Kidney (tissue), 14 donors: ENCODE measurements around the gene MAP3K2. TPM values are rescaled to one million over a fixed set of nuclear protein-coding genes. Genes with fewer than 3 reads are reported as not detected.

ENCODE experiments used
- DNase-seq, 5 donors: peaks; one replicate each; pipeline ENCODE4 v3.0.0-alpha.2; 2013 to 2020
- FAIRE-seq: peaks from 2 replicates; lab custom pipeline; 2012; peaks lifted over from hg19 to GRCh38; lab: Jason Lieb, UNC
- H3K27ac ChIP-seq, 2 donors: one replicate each; pipeline ENCODE4 v1.7.0; 2013; ENCODE audit warnings: low read depth in 2 of 2, low read length in 2 of 2, inconsistent platforms in 1 of 2
- H3K27me3 ChIP-seq: one replicate; pipeline ENCODE4 v1.7.1; 2013; ENCODE audit warnings: low read length, inconsistent platforms; ENCODE audit not compliant: control insufficient read depth, insufficient read depth
- H3K36me3 ChIP-seq, 3 donors: one replicate each; pipeline versions ENCODE4 v1.7.0 to v1.7.1; 2013; ENCODE audit warnings: low read length in 3 of 3, control low read depth in 1 of 3, inconsistent platforms in 1 of 3; ENCODE audit not compliant: insufficient read depth in 3 of 3, control insufficient read depth in 2 of 3
- H3K4me1 ChIP-seq, 3 donors: one replicate each; pipeline versions ENCODE4 v1.7.0 to v1.7.1; 2013; ENCODE audit warnings: low read length in 3 of 3, inconsistent platforms in 1 of 3, low read depth in 1 of 3; ENCODE audit not compliant: control insufficient read depth in 2 of 3, insufficient read depth in 2 of 3
- H3K4me3 ChIP-seq, 3 donors: one replicate each; pipeline versions ENCODE4 v1.7.0 to v1.8.1; 2013; ENCODE audit warnings: low read length in 3 of 3, control low read depth in 1 of 3, inconsistent platforms in 1 of 3
- H3K9ac ChIP-seq, 3 donors: one replicate each; pipeline versions ENCODE4 v1.7.0 to v1.7.1; 2013; ENCODE audit warnings: low read length in 3 of 3, control low read depth in 1 of 3, inconsistent platforms in 1 of 3
- H3K9me3 ChIP-seq, 3 donors: one replicate each; pipeline versions ENCODE4 v1.7.0 to v1.7.1; 2013; ENCODE audit warnings: low read length in 3 of 3, control low read depth in 1 of 3, inconsistent platforms in 1 of 3; ENCODE audit not compliant: control insufficient read depth in 2 of 3, insufficient read depth in 1 of 3
- CTCF ChIP-seq: IDR thresholded peaks from 3 replicates; pipeline ENCODE4 v1.5.1; 2012; ENCODE audit warnings: mild to moderate bottlenecking, moderate library complexity, borderline replicate concordance; ENCODE audit not compliant: insufficient read depth; ENCODE audit errors: extremely low read depth
- intact Hi-C: fragments of 100-400 bp; cut with DNase I; formaldehyde crosslinking; loops from one replicate; pipeline ENCODE4 v1.11.1; 2022
- polyA plus RNA-seq: library from polyadenylated mRNA; stranded (reverse); fragments of 350-450 nt; fragmentation: Illumina TruSeq; extraction: RNeasy Lipid Tissue Mini Kit (QIAGEN cat#74804); gene quantifications from one replicate; pipeline ENCODE4 v1.2.3, GENCODE V29; 2014; ENCODE audit warnings: low read depth, low replicate concordance; ENCODE audit not compliant: insufficient read depth
- total RNA-seq: library from RNA; stranded (reverse); fragmentation: NEBNext Ultra II Directional; extraction: Animal tissue kit (Norgen Biotek cat#: 25700); gene quantifications from one replicate; pipeline ENCODE4 v1.2.1, GENCODE V29; 2021
- donor health status: control.
- donor health status: control.
- donor health status: control.
- donor health status: control.
- donor health status: control.
- donor health status: DM: yes; HTN: yes; CAD: no.
- donor health status: Normal renal cell carcinoma (clear cell type).

MAP3K2 gene
- total and polyA plus RNA-seq, 2 donors from 2014 or later = 4.9 to 65.3 TPM

DNA sequence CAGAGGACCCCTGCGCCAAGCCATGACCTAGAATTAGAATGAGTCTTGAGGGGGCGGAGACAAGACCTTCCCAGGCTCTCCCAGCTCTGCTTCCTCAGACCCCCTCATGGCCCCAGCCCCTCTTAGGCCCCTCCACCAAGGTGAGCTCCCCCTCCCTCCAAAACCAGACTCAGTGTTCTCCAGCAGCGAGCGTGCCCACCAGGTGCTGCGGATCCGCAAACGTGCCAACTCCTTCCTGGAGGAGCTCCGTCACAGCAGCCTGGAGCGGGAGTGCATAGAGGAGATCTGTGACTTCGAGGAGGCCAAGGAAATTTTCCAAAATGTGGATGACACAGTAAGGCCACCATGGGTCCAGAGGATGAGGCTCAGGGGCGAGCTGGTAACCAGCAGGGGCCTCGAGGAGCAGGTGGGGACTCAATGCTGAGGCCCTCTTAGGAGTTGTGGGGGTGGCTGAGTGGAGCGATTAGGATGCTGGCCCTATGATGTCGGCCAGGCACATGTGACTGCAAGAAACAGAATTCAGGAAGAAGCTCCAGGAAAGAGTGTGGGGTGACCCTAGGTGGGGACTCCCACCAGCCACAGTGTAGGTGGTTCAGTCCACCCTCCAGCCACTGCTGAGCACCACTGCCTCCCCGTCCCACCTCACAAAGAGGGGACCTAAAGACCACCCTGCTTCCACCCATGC lies 33.5 kb upstream of the MAP3K2 start:
- Histone ChIP-seq H3K27ac (no peak overlapping the region), H3K9ac (no peak overlapping the region), H3K27me3 (no peaks in the 10 kb centered on the region), H3K36me3 (no peaks in the 10 kb centered on the region), H3K9me3 (no peaks in the 10 kb centered on the region), H3K4me3 (no peak overlapping the region), H3K4me1 (peaks cover 0 to 5% (median 0%) of the 10 kb centered on the region in 3 donors)
- no peak for TF ChIP-seq CTCF
- intact Hi-C loops = no loop called here
- DNase-seq (no peak), FAIRE-seq (no peak)

GRCh38 chr2:127420039-127420864 lies 32.5 kb upstream of the MAP3K2 start:
- Histone ChIP-seq H3K27me3 (no peaks in the 10 kb centered on the region), H3K9ac (no peak overlapping the region), H3K4me3 (no peak overlapping the region), H3K36me3 (no peaks in the 10 kb centered on the region), H3K4me1 (peaks cover 0 to 11% (median 0%) of the 10 kb centered on the region in 3 donors), H3K9me3 (no peaks in the 10 kb centered on the region), H3K27ac (no peak overlapping the region)
- intact Hi-C loops = no loop called here
- DNase-seq (no peak), FAIRE-seq (no peak)
- TF ChIP-seq CTCF = no peak

DNA sequence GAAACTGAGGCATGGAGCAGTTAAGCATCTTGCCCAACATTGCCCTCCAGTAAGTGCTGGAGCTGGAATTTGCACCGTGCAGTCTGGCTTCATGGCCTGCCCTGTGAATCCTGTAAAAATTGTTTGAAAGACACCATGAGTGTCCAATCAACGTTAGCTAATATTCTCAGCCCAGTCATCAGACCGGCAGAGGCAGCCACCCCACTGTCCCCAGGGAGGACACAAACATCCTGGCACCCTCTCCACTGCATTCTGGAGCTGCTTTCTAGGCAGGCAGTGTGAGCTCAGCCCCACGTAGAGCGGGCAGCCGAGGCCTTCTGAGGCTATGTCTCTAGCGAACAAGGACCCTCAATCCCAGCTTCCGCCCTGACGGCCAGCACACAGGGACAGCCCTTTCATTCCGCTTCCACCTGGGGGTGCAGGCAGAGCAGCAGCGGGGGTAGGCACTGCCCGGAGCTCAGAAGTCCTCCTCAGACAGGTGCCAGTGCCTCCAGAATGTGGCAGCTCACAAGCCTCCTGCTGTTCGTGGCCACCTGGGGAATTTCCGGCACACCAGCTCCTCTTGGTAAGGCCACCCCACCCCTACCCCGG lies 31.8 kb upstream of the MAP3K2 start:
- no peaks in the 10 kb centered on the region for H3K27me3 ChIP-seq
- DNase-seq (no peak), FAIRE-seq (no peak)
- peak overlapping the region in 1 of 3 donors; percentile 23 for H3K4me3 ChIP-seq
- H3K4me1 ChIP-seq = peaks cover 0 to 11% (median 0%) of the 10 kb centered on the region in 3 donors
- no peak overlapping the region for H3K27ac ChIP-seq
- intact Hi-C loops = no loop called here
- no peaks in the 10 kb centered on the region for H3K36me3 ChIP-seq
- TF ChIP-seq CTCF = no peak
- no peak overlapping the region for H3K9ac ChIP-seq
- no peaks in the 10 kb centered on the region for H3K9me3 ChIP-seq
